Left ventricle myocardium superior (tissue), 1 donor: Measurements from ENCODE around the gene SLIRP. TPM values are rescaled to one million over a fixed set of nuclear protein-coding genes. Genes with fewer than 3 reads are reported as not detected.
A peak's percentile ranks its signal among the peaks of the same experiment; 100 is the strongest.
"Not testable (repeated sequence)": the region's sequence is repeated elsewhere in the genome, so short reads cannot be mapped to it uniquely, and the experiment has no call there.

Experiments used
- ATAC-seq: fragments of 200-7000 bp; cut with Tn5 transposase; one replicate; pipeline ENCODE4 v1.9.1; 2020; ENCODE audit warnings: mild to moderate bottlenecking, moderate library complexity
- DNase-seq: peaks from one replicate; pipeline ENCODE4 v3.0.0-alpha.2; 2020
- intact Hi-C: fragments of 100-400 bp; cut with micrococcal nuclease; formaldehyde crosslinking; loops from one replicate; pipeline ENCODE4 v1.11.0; 2022
- total RNA-seq: library from RNA; stranded (reverse); fragmentation: NEBNext Ultra II Directional; extraction: Animal tissue kit (Norgen Biotek cat#: 25700); gene quantifications from one replicate; pipeline ENCODE4 v1.2.1, GENCODE V29; 2021
- donor health status: DM: no; HTN: yes; CAD: no; lungs with severe emphysema.

The SLIRP gene
- total RNA-seq, 1 donor from 2014 or later = 201 TPM

GRCh38 chr14:77730976-77731497 is 23.1 kb downstream of the SLIRP start:
- no peak for DNase-seq
- no peak for ATAC-seq
- intact Hi-C loops = no loop called here

- intact Hi-C loops = no loop called here
- peak; percentile 35 for DNase-seq
- peak; percentile 61 for ATAC-seq
These were observed 30.8 kb downstream of the SLIRP start for GRCh38 chr14:77738559-77739250.

DNA sequence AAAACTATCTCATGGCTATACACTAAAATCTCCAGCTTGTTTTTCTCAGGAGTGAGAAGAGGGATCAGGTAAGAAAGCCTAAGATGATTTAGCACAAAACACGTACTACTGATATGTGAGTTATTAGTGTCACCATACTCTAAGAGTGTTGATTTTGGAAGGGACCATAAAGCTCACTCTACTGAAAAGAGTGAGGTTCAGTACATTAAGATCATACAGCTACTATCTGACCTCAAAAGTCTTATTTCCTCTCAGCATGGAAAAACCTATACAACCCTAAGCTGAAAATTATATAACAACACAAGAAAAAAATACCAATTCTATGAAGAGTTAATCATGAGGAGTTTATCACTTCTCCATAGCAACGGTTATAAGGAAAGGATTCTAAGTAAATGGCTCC is 33.5 kb downstream of the SLIRP start:
- DNase-seq = no peak
- intact Hi-C loops = no loop called here
- no peak for ATAC-seq

DNA sequence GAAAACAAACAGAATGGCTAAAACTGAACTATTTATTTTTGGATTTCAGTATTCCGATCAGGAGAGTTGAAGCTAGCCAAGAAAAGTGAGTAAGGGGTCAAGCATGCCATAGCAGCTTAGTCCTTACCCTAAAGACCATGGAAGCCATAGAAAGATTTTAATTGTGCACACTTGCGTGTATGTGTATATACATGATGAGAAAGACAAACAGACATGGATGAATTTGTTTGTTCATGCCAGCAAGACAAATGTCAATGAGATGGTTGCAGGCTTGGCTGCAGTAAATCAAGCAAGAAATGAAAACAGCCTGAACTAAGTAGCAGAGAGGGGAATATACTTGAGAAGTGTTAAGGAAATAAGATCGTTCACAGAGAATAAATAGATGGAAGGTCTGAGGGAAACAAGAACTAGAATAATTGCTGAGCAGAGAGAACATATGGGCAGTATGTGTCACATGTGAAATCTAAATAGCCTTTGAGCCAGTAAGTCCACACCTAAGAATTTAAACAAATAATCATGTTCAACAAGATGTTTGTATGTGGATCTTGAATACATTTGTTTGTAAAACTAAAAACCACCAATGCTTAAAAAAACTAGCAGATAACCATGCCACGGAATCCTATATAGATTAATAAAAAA is 38.3 kb downstream of the SLIRP start:
- DNase-seq (no peak), ATAC-seq (no peak)
- intact Hi-C loops = no loop called here

- ATAC-seq, intact Hi-C loops, DNase-seq: not testable (repeated sequence)
These were observed 39.5 kb downstream of the SLIRP start for GRCh38 chr14:77747425-77747824.

- intact Hi-C loops = no loop called here
- no peak for DNase-seq
- ATAC-seq = no peak
These were observed 44.4 kb downstream of the SLIRP start for GRCh38 chr14:77752266-77752665.

- intact Hi-C loops = no loop called here
- ATAC-seq (no peak), DNase-seq (no peak)
These were observed 45.1 kb downstream of the SLIRP start for GRCh38 chr14:77752799-77753516.

DNA sequence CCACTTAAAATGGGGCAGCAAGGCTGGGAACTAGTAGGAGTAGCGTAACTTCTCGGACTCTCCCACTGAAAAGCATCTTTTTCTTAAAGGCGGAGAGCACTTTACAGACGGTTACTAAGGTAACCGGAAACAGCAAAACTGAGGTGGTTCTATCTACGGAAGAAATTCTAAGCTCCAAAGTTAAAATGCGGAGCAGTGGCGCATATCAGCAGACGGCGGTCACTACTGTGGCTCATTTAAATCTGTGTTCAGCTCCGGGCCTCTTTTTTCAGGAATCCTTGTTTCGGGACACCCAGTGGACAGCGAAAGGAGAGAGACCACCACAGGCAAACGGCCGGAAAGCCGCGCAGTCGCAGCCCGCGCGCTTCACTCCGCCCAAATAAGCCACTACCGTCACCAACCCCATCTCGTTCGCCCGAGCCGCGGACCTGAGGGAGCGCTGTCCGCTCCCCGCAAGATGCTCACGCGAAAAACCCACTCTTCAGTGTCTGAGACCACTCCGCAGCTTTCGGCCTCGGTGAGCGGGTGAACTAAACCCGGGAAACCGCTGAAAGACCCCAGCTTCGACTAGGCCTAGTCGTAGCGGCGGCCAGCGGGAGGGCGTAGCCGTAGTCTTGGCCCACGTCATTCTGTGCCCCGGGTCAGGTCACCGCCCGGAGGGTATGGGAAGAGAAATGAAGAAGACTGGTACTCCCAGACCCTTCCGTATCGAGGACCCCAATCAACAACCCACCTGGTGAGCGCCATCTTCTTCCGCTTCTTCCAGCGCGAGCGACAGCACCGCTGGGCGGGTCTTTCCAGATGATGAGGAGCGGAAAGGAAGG is 52.7 kb downstream of the SLIRP start, which contains the start of gene SNW1:
TSS of gene SNW1 (minus strand) at position 776 of the 824 bp plus-strand sequence. CDS start at position 747, 29 bp downstream.
- intact Hi-C loops = no loop called here
- DNase-seq (peak; percentile 94), ATAC-seq (peak; percentile 98)

GRCh38 chr14:77761205-77761931 is 53.5 kb downstream of the SLIRP start:
- ATAC-seq (peak; percentile 69), DNase-seq (peak; percentile 42)
- intact Hi-C loops = no loop called here

DNA sequence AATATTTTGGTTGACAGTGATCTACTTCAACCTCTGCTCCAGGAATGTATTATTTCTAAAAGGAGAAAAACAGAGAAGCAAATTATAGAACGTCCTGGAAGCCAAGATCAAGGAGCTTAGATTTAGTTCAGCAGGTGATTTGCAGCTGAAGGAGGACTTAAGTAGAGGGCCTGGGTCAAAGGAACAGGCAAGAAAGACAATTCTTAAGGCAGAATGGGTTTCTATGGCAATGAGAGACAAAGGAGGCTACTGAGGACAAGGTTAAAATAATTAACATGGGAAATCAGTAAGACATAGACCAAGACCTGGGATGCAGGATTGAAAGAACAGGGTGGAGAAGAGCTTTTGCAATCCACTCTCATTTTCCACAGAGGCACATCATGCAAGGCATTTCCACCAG is 55.4 kb downstream of the SLIRP start:
- no peak for ATAC-seq
- intact Hi-C loops = no loop called here

DNA sequence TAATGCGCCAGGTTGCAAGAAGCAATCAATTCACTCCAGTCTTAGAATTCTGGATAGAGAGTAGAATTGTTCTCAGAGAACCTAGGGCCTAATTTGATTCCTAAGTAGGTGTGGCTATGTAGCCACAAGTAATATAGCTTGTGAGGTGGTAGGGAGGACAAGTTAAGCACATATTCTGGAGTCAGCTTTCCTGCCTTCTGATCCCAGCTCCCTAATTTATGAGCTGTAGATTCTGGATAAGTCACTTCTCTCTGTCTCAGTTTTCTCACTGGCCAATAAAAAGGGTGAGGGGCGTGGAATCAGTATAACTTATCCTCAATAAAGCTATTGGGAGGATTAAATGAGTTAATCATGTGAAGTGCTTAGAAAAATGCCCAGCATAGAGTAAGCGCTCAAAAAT is 56.1 kb downstream of the SLIRP start:
- ATAC-seq = no peak
- intact Hi-C loops = no loop called here
- no peak for DNase-seq

More for the DNA sequence above, 55.4 kb downstream of the SLIRP start:
- DNase-seq = no peak

Other genes with a start within 250 kb of the SLIRP start
- 0.25 TPM for gene ISM2, start 209.3 kb upstream of the SLIRP start, total RNA-seq
- gene SPTLC2, start 91.5 kb upstream of the SLIRP start, total RNA-seq = 10.9 TPM
- 12.8 TPM for gene ALKBH1, start 80 bp upstream of the SLIRP start, total RNA-seq
- 49.8 TPM for gene SNW1, start 53.1 kb downstream of the SLIRP start, total RNA-seq
- gene ADCK1, start 92.0 kb downstream of the SLIRP start, total RNA-seq = 11.0 TPM